T-cell (primary cell): Measurements from ENCODE around the gene GLG1. TPM values are rescaled to one million over a fixed set of nuclear protein-coding genes. Genes with fewer than 3 reads are reported as not detected.

Experiments
- ATAC-seq, 4 experiments: fragments of 200-7000 bp in 3 of 4; fragments of 150-1000 bp in 1 of 4; cut with Tn5 transposase; replicated peaks in 1 of 4; 1 replicate in 3 of 4; 2 replicates in 1 of 4; pipeline ENCODE4 v1.10.0; 2021; ENCODE audit warnings: moderate library complexity in 3 of 4, mild to moderate bottlenecking in 2 of 4, moderate number of reproducible peaks in 1 of 4
- CTCF ChIA-PET, 2 donors: fragments of 300-600 bp; sonication (Branson Sonifier 250); formaldehyde crosslinking; loops; one replicate each; lab custom pipeline; 2022; ENCODE audit warnings: antibody characterized with exemption in 2 of 2; lab: Charles Lee
- POLR2A ChIA-PET, 2 donors: fragments of 300-600 bp; sonication (Branson Sonifier 250); formaldehyde crosslinking; loops; one replicate each; lab custom pipeline; 2022; ENCODE audit warnings: antibody characterized with exemption in 2 of 2; lab: Charles Lee
- DNase-seq, 35 experiments: peaks; one replicate each; pipeline versions ENCODE4 v3.0.0 to v3.0.0-alpha.2; 2013 to 2023
- H3K27ac ChIP-seq: one replicate; pipeline ENCODE4 v1.5.1; 2013; ENCODE audit warnings: low read length
- H3K27me3 ChIP-seq, 2 experiments: replicated peaks in 1 of 2; 1 replicate in 1 of 2; 2 replicates in 1 of 2; pipeline versions ENCODE4 v1.6.1 to v1.7.0; 2013; ENCODE audit warnings: low read length in 1 of 2, mixed read lengths in 1 of 2; ENCODE audit not compliant: control insufficient read depth in 2 of 2, insufficient read depth in 2 of 2; ENCODE audit errors: extremely low read depth in 1 of 2
- H3K36me3 ChIP-seq, 2 donors: 1 replicate in 1 of 2; 2 replicates in 1 of 2; pipeline versions ENCODE4 v1.6.1 to v1.7.0; 2013; ENCODE audit warnings: low read length in 1 of 2; ENCODE audit not compliant: control insufficient read depth in 2 of 2, insufficient read depth in 1 of 2; ENCODE audit errors: extremely low read depth in 1 of 2
- H3K4me1 ChIP-seq, 2 experiments: 1 replicate in 1 of 2; 2 replicates in 1 of 2; pipeline versions ENCODE4 v1.6.1 to v1.7.0; 2013; ENCODE audit warnings: low read length in 2 of 2, mixed read lengths in 1 of 2; ENCODE audit not compliant: insufficient read depth in 2 of 2, control insufficient read depth in 1 of 2; ENCODE audit errors: extremely low read depth in 1 of 2
- H3K4me3 ChIP-seq, 2 donors: 1 replicate in 1 of 2; 2 replicates in 1 of 2; pipeline versions ENCODE4 v1.5.1 to v1.7.0; 2013; ENCODE audit warnings: mild to moderate bottlenecking in 2 of 2, low read length in 1 of 2, moderate library complexity in 1 of 2; ENCODE audit not compliant: control insufficient read depth in 1 of 2; ENCODE audit errors: extremely low read depth in 1 of 2
- H3K9me3 ChIP-seq: 2 replicates; pipeline ENCODE4 v1.7.0; 2013
- H3K27ac Mint-ChIP-seq, 2 donors: one replicate each; pipeline ENCODE4 v1.8.0; 2020 to 2021; ENCODE audit warnings: mild to moderate bottlenecking in 2 of 2, mixed read lengths in 2 of 2
- H3K27me3 Mint-ChIP-seq, 2 donors: one replicate each; pipeline ENCODE4 v1.8.0; 2021 to 2022; ENCODE audit warnings: mixed read lengths in 2 of 2
- H3K36me3 Mint-ChIP-seq: one replicate; pipeline ENCODE4 v1.8.0; 2021; ENCODE audit warnings: mixed read lengths
- H3K4me1 Mint-ChIP-seq, 3 donors: one replicate each; pipeline ENCODE4 v1.8.0; 2020 to 2022; ENCODE audit warnings: mixed read lengths in 3 of 3, mild to moderate bottlenecking in 1 of 3
- H3K4me3 Mint-ChIP-seq, 3 donors: one replicate each; pipeline ENCODE4 v1.8.0; 2020 to 2022; ENCODE audit warnings: mild to moderate bottlenecking in 3 of 3, mixed read lengths in 3 of 3, moderate library complexity in 3 of 3
- H3K9me3 Mint-ChIP-seq, 3 donors: one replicate each; pipeline ENCODE4 v1.8.0; 2020 to 2022; ENCODE audit warnings: mixed read lengths in 3 of 3
- WGBS: methylation state at CpG from one replicate; pipeline ENCODE4 v1.1.5; 2013; ENCODE audit warnings: missing lambda C conversion rate; ENCODE audit not compliant: insufficient coverage; 5-methylcytosine and 5-hydroxymethylcytosine counted together
- total RNA-seq, 35 experiments: library from RNA in 6 of 35; stranded (reverse) in 6 of 35; fragments of 120-200 nt in 1 of 35; gene quantifications; one replicate each; pipeline versions ENCODE4 v1.2.1 to v1.2.4 and lab custom pipeline; 2013 to 2026

GLG1 gene
- total RNA-seq, 5 donors from 2014 or later (not counting 1 experiment from before 2014, with no cell fraction given): 159 to 216 (median 167) TPM

GRCh38 chr16:74650966-74651567 is 44.2 kb upstream of the GLG1 start:
- CTCF ChIA-PET: interaction anchor here (0.9 to 1.7 kb wide), 6 partner anchors 10 to 211 kb away, joined by 3 to 4 read pairs (median 3); partner anchors contain the start of gene RFWD3 (in 1 of the 2)
- Mint-ChIP-seq H3K4me3 (no peak overlapping the region), H3K4me1 (peaks cover 31 to 41% (median 34%) of the 10 kb centered on the region in 3 donors), H3K27ac (no peak overlapping the region), H3K9me3 (no peaks in the 10 kb centered on the region), H3K27me3 (no peaks in the 10 kb centered on the region), H3K36me3 (peaks cover 29% of the 10 kb centered on the region)
- WGBS: 100% methylated on average over 1 of the region's 6 CpGs
- no peaks in the 10 kb centered on the region for H3K27me3 ChIP-seq
- no peak for ATAC-seq
- H3K36me3 ChIP-seq: peaks cover 0 to 62% of the 10 kb centered on the region in 2 donors
- H3K27ac ChIP-seq: no peak overlapping the region
- POLR2A ChIA-PET: interaction anchor here in 1 of 2 donors (0.5 kb wide), 1 partner anchor 80 kb away, joined by 3 read pairs; no protein-coding TSS in a partner anchor
- no peaks in the 10 kb centered on the region for H3K9me3 ChIP-seq
- peaks cover 3 to 20% of the 10 kb centered on the region in 2 experiments for H3K4me1 ChIP-seq
- no peak overlapping the region for H3K4me3 ChIP-seq
- DNase-seq: peak in 3 of 35 experiments; percentile 5 to 35 (median 16)

- H3K9me3 ChIP-seq: no peaks in the 10 kb centered on the region
- H3K27me3 ChIP-seq: no peaks in the 10 kb centered on the region
- ATAC-seq (no peak), DNase-seq (no peak)
- no peak overlapping the region for H3K4me3 ChIP-seq
- CTCF ChIA-PET: interaction anchor here (0.7 to 1.5 kb wide), 4 partner anchors 17 to 213 kb away, joined by 3 to 5 read pairs (median 3); partner anchors contain the start of genes FA2H (in 1 of the 2) and RFWD3 (in 1 of the 2)
- no peak overlapping the region for H3K27ac Mint-ChIP-seq
- no peak overlapping the region for H3K27ac ChIP-seq
- peaks cover 26% of the 10 kb centered on the region for H3K36me3 Mint-ChIP-seq
- peaks cover 3 to 14% of the 10 kb centered on the region in 2 experiments for H3K4me1 ChIP-seq
- H3K9me3 Mint-ChIP-seq: no peaks in the 10 kb centered on the region
- peaks cover 21 to 33% (median 26%) of the 10 kb centered on the region in 3 donors for H3K4me1 Mint-ChIP-seq
- no CpG with 5 or more reads among the region's 1 CpG for WGBS
- no peak overlapping the region for H3K4me3 Mint-ChIP-seq
- H3K36me3 ChIP-seq: peaks cover 0 to 70% of the 10 kb centered on the region in 2 donors
- POLR2A ChIA-PET: interaction anchor here in 1 of 2 donors (0.7 kb wide), 1 partner anchor 286 kb away, joined by 3 read pairs; no protein-coding TSS in a partner anchor
- H3K27me3 Mint-ChIP-seq: no peaks in the 10 kb centered on the region
Observed at GRCh38 chr16:74649839-74650504, 43.1 kb upstream of the GLG1 start.

GRCh38 chr16:74641969-74642368 is 35.1 kb upstream of the GLG1 start:
- Histone ChIP-seq H3K36me3 (peaks cover 0 to 65% of the 10 kb centered on the region in 2 donors), H3K4me3 (no peak overlapping the region), H3K27ac (no peak overlapping the region), H3K9me3 (no peaks in the 10 kb centered on the region), H3K27me3 (no peaks in the 10 kb centered on the region), H3K4me1 (no peaks in the 10 kb centered on the region)
- peaks cover 27% of the 10 kb centered on the region for H3K36me3 Mint-ChIP-seq
- ATAC-seq (no peak), DNase-seq (no peak)
- no peak overlapping the region for H3K27ac Mint-ChIP-seq
- ChIA-PET CTCF (no interaction called here), POLR2A (interaction anchor here in 1 of 2 donors (0.7 kb wide), 2 partner anchors 13 to 40 kb away, joined by 9 read pairs; no protein-coding TSS in a partner anchor)
- WGBS: 100% methylated on average over 5 of the region's 8 CpGs
- no peak overlapping the region for H3K4me3 Mint-ChIP-seq
- H3K4me1 Mint-ChIP-seq: no peaks in the 10 kb centered on the region
- no peaks in the 10 kb centered on the region for H3K27me3 Mint-ChIP-seq
- no peaks in the 10 kb centered on the region for H3K9me3 Mint-ChIP-seq

GRCh38 chr16:74637742-74638453 is 31.0 kb upstream of the GLG1 start:
- ChIA-PET CTCF (no interaction called here), POLR2A (interaction anchor here in 1 of 2 donors (0.5 to 0.6 kb wide), 2 partner anchors 81 to 131 kb away, joined by 4 to 5 read pairs; no protein-coding TSS in a partner anchor)
- no peak overlapping the region for H3K27ac Mint-ChIP-seq
- no peaks in the 10 kb centered on the region for H3K9me3 Mint-ChIP-seq
- 100% methylated on average over 4 of the region's 7 CpGs for WGBS
- Histone ChIP-seq H3K9me3 (no peaks in the 10 kb centered on the region), H3K27ac (no peak overlapping the region), H3K36me3 (peaks cover 4 to 59% of the 10 kb centered on the region in 2 donors), H3K27me3 (no peaks in the 10 kb centered on the region), H3K4me3 (no peak overlapping the region), H3K4me1 (no peaks in the 10 kb centered on the region)
- no peaks in the 10 kb centered on the region for H3K4me1 Mint-ChIP-seq
- no peak overlapping the region for H3K4me3 Mint-ChIP-seq
- ATAC-seq (no peak), DNase-seq (no peak)
- H3K27me3 Mint-ChIP-seq: no peaks in the 10 kb centered on the region
- H3K36me3 Mint-ChIP-seq: peaks cover 26% of the 10 kb centered on the region

GRCh38 chr16:74635303-74635702 is 28.4 kb upstream of the GLG1 start:
- Histone ChIP-seq H3K27ac (no peak overlapping the region), H3K27me3 (no peaks in the 10 kb centered on the region), H3K9me3 (no peaks in the 10 kb centered on the region), H3K4me1 (no peaks in the 10 kb centered on the region), H3K36me3 (peaks cover 6 to 70% of the 10 kb centered on the region in 2 donors), H3K4me3 (no peak overlapping the region)
- DNase-seq (no peak), ATAC-seq (no peak)
- Mint-ChIP-seq H3K4me3 (no peak overlapping the region), H3K9me3 (no peaks in the 10 kb centered on the region), H3K4me1 (no peaks in the 10 kb centered on the region), H3K36me3 (peaks cover 35% of the 10 kb centered on the region), H3K27me3 (no peaks in the 10 kb centered on the region), H3K27ac (no peak overlapping the region)
- WGBS: 50% methylated on average over 2 of the region's 5 CpGs
- ChIA-PET POLR2A (interaction anchor here in 1 of 2 donors (0.6 kb wide), 1 partner anchor 32 kb away, joined by 12 read pairs; the partner anchor contains the start of gene RFWD3), CTCF (no interaction called here)

GRCh38 chr16:74633686-74634085 is 26.8 kb upstream of the GLG1 start:
- no peak overlapping the region for H3K4me3 ChIP-seq
- Mint-ChIP-seq H3K4me1 (peaks cover 0 to 2% (median 0%) of the 10 kb centered on the region in 3 donors), H3K27ac (no peak overlapping the region), H3K4me3 (no peak overlapping the region), H3K9me3 (no peaks in the 10 kb centered on the region), H3K36me3 (peaks cover 44% of the 10 kb centered on the region), H3K27me3 (no peaks in the 10 kb centered on the region)
- 97% methylated on average over 3 of the region's 7 CpGs for WGBS
- ChIA-PET POLR2A (no interaction called here), CTCF (interaction anchor here in 1 of 2 donors (0.5 kb wide), 1 partner anchor 46 kb away, joined by 4 read pairs; no protein-coding TSS in a partner anchor)
- H3K9me3 ChIP-seq: no peaks in the 10 kb centered on the region
- H3K27me3 ChIP-seq: no peaks in the 10 kb centered on the region
- H3K36me3 ChIP-seq: peaks cover 9 to 76% of the 10 kb centered on the region in 2 donors
- no peaks in the 10 kb centered on the region for H3K4me1 ChIP-seq
- DNase-seq (no peak), ATAC-seq (no peak)
- H3K27ac ChIP-seq: no peak overlapping the region
